Right lobe of liver (tissue), 6 donors: ENCODE data around the gene ZDBF2. TPM values are rescaled to one million over a fixed set of nuclear protein-coding genes. Genes with fewer than 3 reads are reported as not detected.
"Not testable (repeated sequence)": the region's sequence is repeated elsewhere in the genome, so short reads cannot be mapped to it uniquely, and the experiment has no call there.

Source experiments
- ATAC-seq, 4 donors: fragments of 200-7000 bp; cut with Tn5 transposase; one replicate each; pipeline ENCODE4 v1.9.1; 2020; ENCODE audit warnings: mild to moderate bottlenecking in 4 of 4, moderate library complexity in 4 of 4
- DNase-seq, 3 donors: peaks; one replicate each; pipeline ENCODE4 v3.0.0-alpha.2; 2020
- H3K27ac ChIP-seq, 3 donors: fragments of 200-600 bp; one replicate each; pipeline ENCODE4 v1.8.0; 2022
- H3K27me3 ChIP-seq, 2 donors: fragments of 200-600 bp; one replicate each; pipeline ENCODE4 v1.8.0; 2022
- H3K36me3 ChIP-seq, 4 donors: fragments of 200-600 bp; sonication (generic) in 1 of 4; one replicate each; pipeline versions ENCODE4 v1.5.1 to v1.8.0; 2017 to 2022; ENCODE audit warnings: control low read depth in 1 of 4
- H3K4me1 ChIP-seq, 4 donors: fragments of 200-600 bp; sonication (generic) in 1 of 4; one replicate each; pipeline versions ENCODE4 v1.5.1 to v1.8.0; 2017 to 2022; ENCODE audit warnings: control low read depth in 1 of 4
- H3K4me3 ChIP-seq, 3 donors: fragments of 200-600 bp; one replicate each; pipeline ENCODE4 v1.8.0; 2022
- H3K9me3 ChIP-seq, 4 donors: fragments of 200-600 bp; sonication (generic) in 1 of 4; one replicate each; pipeline versions ENCODE4 v1.5.1 to v1.8.0; 2017 to 2022; ENCODE audit warnings: control low read depth in 1 of 4
- POLR2A ChIP-seq: fragments of 450-650 bp; IDR thresholded peaks from one replicate; pipeline ENCODE4 v1.6.1; 2017; ENCODE audit warnings: antibody characterized with exemption, mild to moderate bottlenecking
- WGBS: methylation state at CpG from one replicate; pipeline ENCODE4 v1.1.6; 2018; ENCODE audit warnings: low coverage, low lambda C conversion rate; ENCODE audit not compliant: insufficient coverage; ENCODE audit errors: missing lambda C conversion rate; 5-methylcytosine and 5-hydroxymethylcytosine counted together
- intact Hi-C, 2 donors: fragments of 100-400 bp; cut with DNase I; formaldehyde crosslinking; loops; one replicate each; pipeline versions ENCODE4 v1.11.2 to v1.14.1; 2022
- total RNA-seq, 6 experiments: library from RNA; depleted of rRNA in 2 of 6; stranded (reverse); fragments of >200 nt in 2 of 6; fragmentation: NEBNext Ultra II Directional in 3 of 6; extraction: Animal tissue kit (Norgen Biotek cat#: 25700) in 3 of 6; gene quantifications; one replicate each; pipeline versions ENCODE4 v1.1.0 to v1.2.4, GENCODE V29; 2016 to 2023
- TF ChIP-seq, protein P1 (sequence below), 4 donors: fragments of 200-600 bp in 3 of 4; fragments of 450-650 bp in 1 of 4; IDR thresholded peaks; one replicate each; pipeline versions ENCODE4 v1.5.1 to v1.8.0; 2016 to 2022; ENCODE audit warnings: antibody characterized with exemption in 4 of 4, mild to moderate bottlenecking in 2 of 4
- donor health status: DM: no; HTN: yes; CAD: no.
- donor health status: DM: no; HTN: no; CAD: no.
- donor health status: DM: no; HTN: no; CAD: no.
- donor health status: DM: no; HTN: yes; CAD: no.
- donor health status: DM: no; HTN: yes; CAD: no.

ZDBF2 gene
- total RNA-seq, 6 experiments from 2014 or later = 2.9 to 6.4 (median 4.3) TPM

DNA sequence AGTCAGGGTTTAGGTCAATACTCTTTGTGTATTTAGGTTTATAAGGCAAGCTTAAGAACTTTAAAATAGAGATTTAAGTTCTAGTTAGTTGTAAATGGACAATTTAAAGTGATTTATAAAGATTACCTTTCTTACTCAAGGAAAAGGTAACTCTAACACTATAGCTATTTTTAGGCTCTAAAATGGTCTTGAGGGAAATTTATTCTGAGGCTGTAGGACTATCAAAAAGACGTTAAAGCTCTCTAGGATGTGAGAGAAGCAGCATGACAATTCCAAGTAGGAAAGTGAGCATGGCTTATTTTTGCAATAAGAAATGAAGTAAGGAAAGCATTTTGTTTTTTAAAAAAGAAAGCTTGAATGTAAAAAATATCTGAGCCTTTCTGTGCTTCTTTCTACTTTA, 78.1 kb downstream of the ZDBF2 start:
- Histone ChIP-seq H3K36me3 (no peaks in the 10 kb centered on the region), H3K4me3 (no peak overlapping the region), H3K27me3 (no peaks in the 10 kb centered on the region), H3K4me1 (no peaks in the 10 kb centered on the region), H3K9me3 (no peaks in the 10 kb centered on the region), H3K27ac (no peak overlapping the region)
- intact Hi-C loops = no loop called here
- DNase-seq = no peak
- no peak for ATAC-seq
- WGBS = 59% methylated on average over 1 of the region's 1 CpG
- TF ChIP-seq POLR2A = no peak
- TF ChIP-seq, protein P1, sequence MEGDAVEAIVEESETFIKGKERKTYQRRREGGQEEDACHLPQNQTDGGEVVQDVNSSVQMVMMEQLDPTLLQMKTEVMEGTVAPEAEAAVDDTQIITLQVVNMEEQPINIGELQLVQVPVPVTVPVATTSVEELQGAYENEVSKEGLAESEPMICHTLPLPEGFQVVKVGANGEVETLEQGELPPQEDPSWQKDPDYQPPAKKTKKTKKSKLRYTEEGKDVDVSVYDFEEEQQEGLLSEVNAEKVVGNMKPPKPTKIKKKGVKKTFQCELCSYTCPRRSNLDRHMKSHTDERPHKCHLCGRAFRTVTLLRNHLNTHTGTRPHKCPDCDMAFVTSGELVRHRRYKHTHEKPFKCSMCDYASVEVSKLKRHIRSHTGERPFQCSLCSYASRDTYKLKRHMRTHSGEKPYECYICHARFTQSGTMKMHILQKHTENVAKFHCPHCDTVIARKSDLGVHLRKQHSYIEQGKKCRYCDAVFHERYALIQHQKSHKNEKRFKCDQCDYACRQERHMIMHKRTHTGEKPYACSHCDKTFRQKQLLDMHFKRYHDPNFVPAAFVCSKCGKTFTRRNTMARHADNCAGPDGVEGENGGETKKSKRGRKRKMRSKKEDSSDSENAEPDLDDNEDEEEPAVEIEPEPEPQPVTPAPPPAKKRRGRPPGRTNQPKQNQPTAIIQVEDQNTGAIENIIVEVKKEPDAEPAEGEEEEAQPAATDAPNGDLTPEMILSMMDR (IDR thresholded peaks at IDR 0.05) = no peak

DNA sequence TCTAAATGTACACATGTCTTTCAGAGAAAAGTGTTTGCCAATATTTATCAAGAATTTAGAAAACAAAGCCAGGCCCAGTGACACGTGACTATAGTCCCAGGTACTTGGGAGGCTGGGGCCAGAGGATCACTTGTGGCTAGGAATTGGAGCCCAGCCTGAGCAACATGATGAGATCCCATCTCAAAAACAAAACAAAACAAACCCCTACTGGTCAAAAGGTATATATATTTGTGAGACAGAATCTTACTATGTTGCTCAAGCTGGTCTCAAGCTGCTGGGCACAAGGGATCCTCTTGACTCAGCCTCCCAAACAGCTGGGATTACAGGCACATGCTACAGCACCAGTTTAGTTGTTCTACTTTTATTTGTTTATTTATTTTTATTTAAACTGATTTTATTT, 79.2 kb downstream of the ZDBF2 start:
- no peak for DNase-seq
- Histone ChIP-seq H3K27ac (no peak overlapping the region), H3K4me3 (no peak overlapping the region), H3K27me3 (no peaks in the 10 kb centered on the region), H3K9me3 (no peaks in the 10 kb centered on the region), H3K36me3 (no peaks in the 10 kb centered on the region), H3K4me1 (no peaks in the 10 kb centered on the region)
- ATAC-seq = no peak
- WGBS = 56% methylated on average over 1 of the region's 1 CpG
- TF ChIP-seq POLR2A = no peak
- TF ChIP-seq, protein P1 (IDR thresholded peaks at IDR 0.05) = no peak
- intact Hi-C loops = no loop called here

DNA sequence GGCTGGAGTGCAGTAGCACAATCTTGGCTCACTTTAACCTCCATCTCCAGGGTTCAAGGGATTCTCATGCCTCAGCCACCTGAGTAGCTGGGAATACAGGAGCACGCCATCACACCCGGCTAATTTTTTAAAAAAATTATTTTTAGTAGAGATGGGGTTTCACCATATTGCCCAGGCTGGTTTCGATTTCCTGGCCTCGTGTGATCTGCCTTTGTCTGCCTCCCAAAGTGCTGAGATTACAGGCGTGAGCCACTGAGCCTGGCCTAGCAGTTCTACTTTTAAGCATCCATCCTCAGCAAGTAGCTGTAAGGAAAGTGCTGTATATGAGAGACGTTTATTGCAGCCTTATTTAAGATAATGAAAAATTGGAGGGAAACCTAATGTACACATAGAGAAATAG, 79.7 kb downstream of the ZDBF2 start:
- Histone ChIP-seq H3K27me3 (no peaks in the 10 kb centered on the region), H3K9me3 (no peaks in the 10 kb centered on the region), H3K4me1 (no peaks in the 10 kb centered on the region), H3K36me3 (no peaks in the 10 kb centered on the region), H3K4me3 (no peak overlapping the region), H3K27ac (no peak overlapping the region)
- TF ChIP-seq, protein P1 (IDR thresholded peaks at IDR 0.05) = no peak
- no peak for TF ChIP-seq POLR2A
- no peak for DNase-seq
- WGBS = 75% methylated on average over 6 of the region's 6 CpGs
- no peak for ATAC-seq
- intact Hi-C loops = no loop called here

DNA sequence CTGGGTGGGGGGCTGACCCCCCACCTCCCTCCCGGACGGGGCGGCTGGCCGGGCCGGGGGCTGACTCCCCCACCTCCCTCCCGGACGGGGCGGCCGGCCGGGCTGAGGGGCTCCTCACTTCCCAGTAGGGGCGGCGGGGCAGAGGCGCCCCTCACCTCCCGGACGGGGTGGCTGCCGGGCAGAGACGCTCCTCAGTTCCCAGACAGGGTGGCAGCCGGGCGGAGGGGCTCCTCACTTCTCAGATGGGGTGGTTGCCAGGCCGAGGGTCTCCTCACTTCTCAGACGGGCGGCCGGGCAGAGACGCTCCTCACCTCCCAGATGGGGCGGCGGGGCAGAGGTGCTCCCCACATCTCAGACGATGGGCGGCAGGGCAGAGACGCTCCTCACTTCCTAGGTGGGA, 82.4 kb downstream of the ZDBF2 start:
- H3K27me3 ChIP-seq, H3K36me3 ChIP-seq, DNase-seq, H3K9me3 ChIP-seq, H3K27ac ChIP-seq, H3K4me1 ChIP-seq, H3K4me3 ChIP-seq, ATAC-seq, intact Hi-C loops: not testable (repeated sequence)
- 80% methylated on average over 1 of the region's 29 CpGs for WGBS

DNA sequence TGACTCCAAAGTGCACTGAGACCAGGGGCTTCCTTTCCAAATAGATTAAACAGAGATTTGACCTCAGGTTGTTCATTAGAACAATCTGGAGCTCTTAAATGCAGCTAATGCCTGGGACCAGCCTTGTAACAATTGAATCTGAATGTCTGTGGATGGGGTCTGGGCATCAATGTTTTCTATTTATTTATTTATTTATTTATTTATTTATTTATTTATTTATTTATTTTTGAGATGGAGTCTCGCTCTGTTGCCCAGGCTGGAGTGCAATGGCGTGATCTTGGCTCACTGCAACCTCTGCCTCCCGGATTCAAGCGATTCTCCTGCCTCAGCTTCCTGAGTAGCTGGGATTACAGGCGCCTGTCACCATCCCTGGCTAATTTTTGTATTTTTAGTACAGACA, 86.4 kb downstream of the ZDBF2 start:
- H3K36me3 ChIP-seq, ATAC-seq, H3K9me3 ChIP-seq, H3K4me1 ChIP-seq, H3K27ac ChIP-seq, H3K4me3 ChIP-seq, intact Hi-C loops, H3K27me3 ChIP-seq, DNase-seq: not testable (repeated sequence)
- 74% methylated on average over 3 of the region's 5 CpGs for WGBS

DNA sequence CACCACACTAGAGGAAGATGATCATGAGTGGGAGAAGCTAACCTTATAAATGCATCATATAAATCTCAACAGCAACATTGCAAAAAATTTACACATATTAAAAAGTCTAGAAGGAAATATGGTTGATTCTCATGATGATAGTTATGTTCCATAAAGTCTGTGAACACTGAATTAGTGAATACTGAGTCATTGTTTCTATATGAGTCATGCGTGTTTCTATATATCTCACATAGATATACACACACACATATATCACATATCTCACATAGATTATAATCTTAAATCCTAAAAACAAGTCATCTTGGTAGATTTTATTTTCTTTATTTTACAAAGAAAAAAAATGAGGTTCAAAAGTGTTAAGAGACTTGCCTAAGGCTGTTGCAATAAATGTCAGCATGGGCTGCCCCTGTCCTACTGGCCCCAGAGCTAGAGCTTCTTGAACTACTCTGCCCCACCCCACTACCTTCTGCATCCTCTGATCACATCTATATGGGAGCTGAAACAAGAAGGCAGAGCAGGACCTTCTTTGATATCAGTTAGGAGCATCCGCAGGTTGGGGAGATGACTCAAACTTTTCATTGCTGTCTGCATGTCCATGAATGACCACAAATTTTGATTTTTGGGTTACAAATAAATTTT, 87.1 kb downstream of the ZDBF2 start:
- DNase-seq (no peak), ATAC-seq (no peak)
- no peaks in the 10 kb centered on the region for H3K27me3 ChIP-seq
- 80% methylated on average over 2 of the region's 2 CpGs for WGBS
- no peaks in the 10 kb centered on the region for H3K9me3 ChIP-seq
- H3K36me3 ChIP-seq = no peaks in the 10 kb centered on the region
- TF ChIP-seq, protein P1 (IDR thresholded peaks at IDR 0.05) = no peak
- no peak for TF ChIP-seq POLR2A
- intact Hi-C loops = no loop called here
- H3K4me3 ChIP-seq = no peak overlapping the region
- no peaks in the 10 kb centered on the region for H3K4me1 ChIP-seq
- no peak overlapping the region for H3K27ac ChIP-seq
